Measurements from ENCODE around the gene HAPSTR1. TPM values are rescaled to one million over a fixed set of nuclear protein-coding genes. Genes with fewer than 3 reads are reported as not detected.

Gene HAPSTR1
- total and polyA plus RNA-seq, 4 donors, result 6.5 to 46.5 (median 17.7) TPM

- Histone ChIP-seq H3K9ac (ENCODE audit: low read depth in 1 of 2, low read length in 2 of 2) (no peak overlapping the region), H3K27ac (ENCODE audit: low read depth in 1 of 2, low read length in 2 of 2) (no peak overlapping the region), H3K9me3 (ENCODE audit: control insufficient read depth in 4 of 4, low read length in 3 of 4) (no peaks in the 10 kb centered on the region), H3K27me3 (ENCODE audit: control insufficient read depth in 4 of 4, insufficient read depth in 4 of 4, low read length in 3 of 4) (no peaks in the 10 kb centered on the region), H3K4me1 (ENCODE audit: control insufficient read depth in 4 of 4, insufficient read depth in 4 of 4, low read length in 3 of 4) (peaks cover 0 to 3% (median 0%) of the 10 kb centered on the region in 4 donors), H3K36me3 (ENCODE audit: control insufficient read depth in 4 of 4, insufficient read depth in 3 of 4, low read depth in 1 of 4, low read length in 3 of 4) (no peaks in the 10 kb centered on the region), H3K4me3 (ENCODE audit: low read depth in 1 of 3, low read length in 3 of 3) (no peak overlapping the region)
- no peak for TF ChIP-seq ATF3 (IDR thresholded peaks at IDR 0.05)
- no peak for TF ChIP-seq EGR1 (IDR thresholded peaks at IDR 0.05; ENCODE audit: low read depth in 2 of 2)
- no peak for TF ChIP-seq CTCF (IDR thresholded peaks at IDR 0.05; ENCODE audit: low read depth, low read length, missing input control)
- TF ChIP-seq MAX (IDR thresholded peaks at IDR 0.05), result no peak
- no peak for TF ChIP-seq RAD21 (IDR thresholded peaks at IDR 0.05)
- TF ChIP-seq YY1 (IDR thresholded peaks at IDR 0.05), result no peak
- TF ChIP-seq REST (IDR thresholded peaks at IDR 0.05), result no peak
- no peak for TF ChIP-seq GABPA (IDR thresholded peaks at IDR 0.05 in 1 of 2, conservative IDR thresholded peaks at IDR 0.05 in 1 of 2)
- 94% methylated on average over 2 of the region's 2 CpGs for WGBS
- no peak for DNase-seq (ENCODE audit: low spot score)
Observed at GRCh38 chr16:9055115-9055514, 36.3 kb upstream of the HAPSTR1 start.

- Histone ChIP-seq H3K36me3 (ENCODE audit: control insufficient read depth in 4 of 4, insufficient read depth in 3 of 4, low read depth in 1 of 4, low read length in 3 of 4) (no peaks in the 10 kb centered on the region), H3K27me3 (ENCODE audit: control insufficient read depth in 4 of 4, insufficient read depth in 4 of 4, low read length in 3 of 4) (no peaks in the 10 kb centered on the region), H3K27ac (ENCODE audit: low read depth in 1 of 2, low read length in 2 of 2) (no peak overlapping the region), H3K4me3 (ENCODE audit: low read depth in 1 of 3, low read length in 3 of 3) (no peak overlapping the region), H3K4me1 (ENCODE audit: control insufficient read depth in 4 of 4, insufficient read depth in 4 of 4, low read length in 3 of 4) (peaks cover 0 to 3% (median 0%) of the 10 kb centered on the region in 4 donors), H3K9ac (ENCODE audit: low read depth in 1 of 2, low read length in 2 of 2) (no peak overlapping the region), H3K9me3 (ENCODE audit: control insufficient read depth in 4 of 4, low read length in 3 of 4) (no peaks in the 10 kb centered on the region)
- no peak for DNase-seq (ENCODE audit: low spot score)
- 76% methylated on average over 2 of the region's 2 CpGs for WGBS
- no peak for TF ChIP-seq EGR1 (IDR thresholded peaks at IDR 0.05; ENCODE audit: low read depth in 2 of 2)
- TF ChIP-seq RAD21 (IDR thresholded peaks at IDR 0.05), result no peak
- no peak for TF ChIP-seq TAF1 (conservative IDR thresholded peaks at IDR 0.05)
- no peak for TF ChIP-seq SP1 (IDR thresholded peaks at IDR 0.05)
- no peak for TF ChIP-seq HNF4A (conservative IDR thresholded peaks at IDR 0.05)
- no peak for TF ChIP-seq FOXA2 (IDR thresholded peaks at IDR 0.05)
- no peak for TF ChIP-seq HNF4G (IDR thresholded peaks at IDR 0.05)
- TF ChIP-seq MAX (IDR thresholded peaks at IDR 0.05), result no peak
- TF ChIP-seq NR2F2 (IDR thresholded peaks at IDR 0.05), result no peak
- TF ChIP-seq ATF3 (IDR thresholded peaks at IDR 0.05), result no peak
- TF ChIP-seq CTCF (IDR thresholded peaks at IDR 0.05; ENCODE audit: low read depth, low read length, missing input control), result no peak
- TF ChIP-seq FOXA1 (IDR thresholded peaks at IDR 0.05), result no peak
Observed at GRCh38 chr16:9055661-9056060, 35.8 kb upstream of the HAPSTR1 start.

All from liver (tissue), 9 donors.